ENCODE measurements around the gene HAGH. TPM values are rescaled to one million over a fixed set of nuclear protein-coding genes. Genes with fewer than 3 reads are reported as not detected.

HAGH gene
- total and polyA plus RNA-seq, 2 experiments from 2014 or later, result 169 to 219 TPM

- Histone ChIP-seq H3K36me3 (peaks cover 6% of the 10 kb centered on the region), H3K9me3 (ENCODE audit: low read depth) (no peaks in the 10 kb centered on the region), H3K27me3 (no peaks in the 10 kb centered on the region), H3K4me1 (ENCODE audit: low read depth) (no peaks in the 10 kb centered on the region), H3K4me3 (no peak overlapping the region), H3K27ac (no peak overlapping the region)
- no peak for DNase-seq (ENCODE audit: low read depth in 1 of 2, low spot score in 1 of 2)
- no peak for TF ChIP-seq CTCF (IDR thresholded peaks at IDR 0.05; ENCODE audit: low read depth, low read length)
Measured at GRCh38 chr16:1790611-1791255, 35.9 kb downstream of the HAGH start.

- H3K4me1 ChIP-seq (ENCODE audit: low read depth), result no peaks in the 10 kb centered on the region
- no peak for DNase-seq (ENCODE audit: low read depth in 1 of 2, low spot score in 1 of 2)
- no peaks in the 10 kb centered on the region for H3K9me3 ChIP-seq (ENCODE audit: low read depth)
- no peak for TF ChIP-seq CTCF (IDR thresholded peaks at IDR 0.05; ENCODE audit: low read depth, low read length)
- H3K4me3 ChIP-seq, result no peak overlapping the region
- H3K27me3 ChIP-seq, result no peaks in the 10 kb centered on the region
- peaks cover 6% of the 10 kb centered on the region for H3K36me3 ChIP-seq
- no peak overlapping the region for H3K27ac ChIP-seq
Measured at GRCh38 chr16:1790261-1790610, 36.4 kb downstream of the HAGH start.

- no peak for DNase-seq (ENCODE audit: low read depth in 1 of 2, low spot score in 1 of 2)
- no peak for TF ChIP-seq CTCF (IDR thresholded peaks at IDR 0.05; ENCODE audit: low read depth, low read length)
- Histone ChIP-seq H3K27me3 (no peaks in the 10 kb centered on the region), H3K36me3 (peaks cover 6% of the 10 kb centered on the region), H3K9me3 (ENCODE audit: low read depth) (no peaks in the 10 kb centered on the region), H3K4me3 (no peak overlapping the region), H3K27ac (no peak overlapping the region), H3K4me1 (ENCODE audit: low read depth) (no peaks in the 10 kb centered on the region)
Measured at GRCh38 chr16:1789643-1790045, 37.0 kb downstream of the HAGH start.

GRCh38 chr16:1788708-1789100, 37.9 kb downstream of the HAGH start:
- Histone ChIP-seq H3K4me1 (ENCODE audit: low read depth) (no peaks in the 10 kb centered on the region), H3K9me3 (ENCODE audit: low read depth) (no peaks in the 10 kb centered on the region), H3K36me3 (peaks cover 6% of the 10 kb centered on the region), H3K27ac (no peak overlapping the region), H3K27me3 (no peaks in the 10 kb centered on the region), H3K4me3 (no peak overlapping the region)
- TF ChIP-seq CTCF (IDR thresholded peaks at IDR 0.05; ENCODE audit: low read depth, low read length), result no peak
- no peak for DNase-seq (ENCODE audit: low read depth in 1 of 2, low spot score in 1 of 2)

- H3K27me3 ChIP-seq, result no peaks in the 10 kb centered on the region
- H3K4me1 ChIP-seq (ENCODE audit: low read depth), result no peaks in the 10 kb centered on the region
- H3K36me3 ChIP-seq, result peaks cover 6% of the 10 kb centered on the region
- H3K27ac ChIP-seq, result no peak overlapping the region
- no peak for TF ChIP-seq CTCF (IDR thresholded peaks at IDR 0.05; ENCODE audit: low read depth, low read length)
- DNase-seq (ENCODE audit: low read depth in 1 of 2, low spot score in 1 of 2), result no peak
- no peaks in the 10 kb centered on the region for H3K9me3 ChIP-seq (ENCODE audit: low read depth)
- H3K4me3 ChIP-seq, result no peak overlapping the region
Measured at GRCh38 chr16:1788095-1788707, 38.4 kb downstream of the HAGH start.
